Body of pancreas (tissue), 4 donors: Measurements from ENCODE around the gene ACVR2B. TPM values are rescaled to one million over a fixed set of nuclear protein-coding genes. Genes with fewer than 3 reads are reported as not detected.

ENCODE experiments used
- ATAC-seq: fragments of 150-250 bp; one replicate; pipeline ENCODE4 v1.9.1; 2016
- DNase-seq, 4 donors: peaks; one replicate each; pipeline ENCODE4 v3.0.0-alpha.2; 2019
- H3K27ac ChIP-seq, 4 donors: fragments of 200-600 bp; sonication (generic); 1 replicate in 3 of 4; 2 replicates in 1 of 4; pipeline versions ENCODE4 v1.5.1 to v1.6.1; 2016 to 2019; ENCODE audit warnings: mild to moderate bottlenecking in 1 of 4, mixed read lengths in 1 of 4, moderate library complexity in 1 of 4
- H3K27me3 ChIP-seq, 2 donors: fragments of 200-600 bp; sonication (generic); one replicate each; pipeline ENCODE4 v1.6.0; 2016; ENCODE audit warnings: mild to moderate bottlenecking in 1 of 2
- H3K36me3 ChIP-seq, 2 donors: fragments of 200-600 bp; sonication (generic); replicated peaks in 1 of 2; 2 replicates each; pipeline ENCODE4 v1.5.1; 2016; ENCODE audit warnings: low read depth in 2 of 2; ENCODE audit not compliant: insufficient read depth in 1 of 2
- H3K4me1 ChIP-seq: fragments of 200-600 bp; sonication (generic); one replicate; pipeline ENCODE4 v1.6.0; 2016
- H3K4me3 ChIP-seq, 2 donors: fragments of 200-600 bp; sonication (generic); 1 replicate in 1 of 2; 2 replicates in 1 of 2; pipeline ENCODE4 v1.5.1; 2016 to 2019
- H3K9me3 ChIP-seq, 3 donors: fragments of 200-600 bp; sonication (generic); 1 replicate in 2 of 3; 2 replicates in 1 of 3; pipeline ENCODE4 v1.5.1; 2016
- CTCF ChIP-seq, 7 experiments: fragments of 450-650 bp in 4 of 7; fragments of 200-600 bp in 3 of 7; sonication (generic) in 3 of 7; IDR thresholded peaks; one replicate each; pipeline ENCODE4 v1.5.1; 2016 to 2019; ENCODE audit warnings: antibody characterized with exemption in 7 of 7
- POLR2A ChIP-seq, 3 donors: fragments of 450-650 bp; IDR thresholded peaks; one replicate each; pipeline ENCODE4 v1.6.1; 2016; ENCODE audit warnings: antibody characterized with exemption in 3 of 3, mild to moderate bottlenecking in 2 of 3
- WGBS, 2 donors: methylation state at CpG; one replicate each; pipeline ENCODE4 v1.1.5; 2017; 5-methylcytosine and 5-hydroxymethylcytosine counted together
- intact Hi-C: fragments of 100-400 bp; cut with DNase I; formaldehyde crosslinking; loops from one replicate; pipeline ENCODE4 v1.15.1; 2023
- total RNA-seq, 2 donors: library from RNA; depleted of rRNA; stranded (reverse); fragments of >200 nt; gene quantifications; one replicate each; pipeline ENCODE4 v1.1.0, GENCODE V29; 2016

ACVR2B gene
- total RNA-seq, 2 donors from 2014 or later = 7.3 to 18.1 TPM

DNA sequence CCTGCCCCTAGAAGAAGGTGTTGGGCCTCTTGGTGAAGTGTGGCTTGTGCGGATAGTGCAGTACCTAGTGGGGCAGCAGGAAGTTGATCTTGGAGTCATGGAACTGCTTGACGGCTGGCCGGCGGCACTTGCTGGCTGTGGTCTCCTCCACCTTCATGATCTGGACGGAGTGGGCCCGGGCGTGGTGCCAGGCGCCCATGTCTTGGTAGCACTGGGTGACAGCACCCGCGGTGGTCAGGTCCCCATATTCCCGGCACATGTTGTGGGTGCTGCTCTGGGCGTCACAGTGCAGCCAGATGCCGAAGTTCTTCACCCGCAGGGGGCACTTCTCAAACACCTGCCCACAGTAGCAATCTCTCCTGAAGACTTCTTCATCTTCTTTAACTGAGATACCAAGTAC is 73.1 kb downstream of the ACVR2B start:
- H3K9me3 ChIP-seq = no peaks in the 10 kb centered on the region
- no peak overlapping the region for H3K27ac ChIP-seq
- DNase-seq = no peak
- peaks cover 0 to 6% of the 10 kb centered on the region in 2 donors for H3K36me3 ChIP-seq
- WGBS, 2 donors = 93 to 100% methylated on average over 4 to 14 of the region's 14 CpGs
- no peaks in the 10 kb centered on the region for H3K27me3 ChIP-seq
- ATAC-seq = no peak
- intact Hi-C loops = loop anchor here (10.0 kb wide), 1 partner anchor 128 kb away; no protein-coding TSS in a partner anchor
- H3K4me3 ChIP-seq = no peak overlapping the region
- TF ChIP-seq POLR2A (IDR thresholded peaks at IDR 0.05) (no peak), CTCF (IDR thresholded peaks at IDR 0.05) (no peak)
- H3K4me1 ChIP-seq = no peaks in the 10 kb centered on the region

DNA sequence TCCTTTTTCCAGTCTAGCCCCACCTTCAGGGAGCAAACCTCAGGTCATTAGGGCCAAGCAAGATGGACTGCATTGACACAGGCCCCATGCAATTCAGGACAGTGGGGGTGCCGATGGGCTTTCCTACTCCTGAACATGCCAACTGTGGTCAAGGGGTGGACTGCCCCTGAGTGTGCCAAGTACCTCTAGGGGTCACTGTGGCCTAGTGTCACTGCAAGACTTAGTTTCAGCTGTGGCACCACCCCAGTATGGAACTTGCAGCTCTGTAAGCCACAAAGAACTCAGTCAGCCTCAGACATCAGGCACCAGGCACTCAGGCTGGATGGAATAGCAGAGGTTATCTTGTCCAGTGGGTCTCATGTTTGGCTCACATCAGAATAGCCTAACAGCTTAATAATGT is 74.8 kb downstream of the ACVR2B start:
- Histone ChIP-seq H3K27ac (no peak overlapping the region), H3K36me3 (peaks cover 0 to 6% of the 10 kb centered on the region in 2 donors), H3K4me1 (no peaks in the 10 kb centered on the region), H3K4me3 (no peak overlapping the region), H3K27me3 (no peaks in the 10 kb centered on the region), H3K9me3 (no peaks in the 10 kb centered on the region)
- 100% methylated on average over 1 of the region's 1 CpG for WGBS, 2 donors
- intact Hi-C loops = loop anchor here (10.0 kb wide), 1 partner anchor 126 kb away; no protein-coding TSS in a partner anchor
- DNase-seq (no peak), ATAC-seq (no peak)
- TF ChIP-seq POLR2A (IDR thresholded peaks at IDR 0.05) = no peak
- no peak for TF ChIP-seq CTCF (IDR thresholded peaks at IDR 0.05)

GRCh38 chr3:38532529-38532928 is 78.8 kb downstream of the ACVR2B start:
- no peak for TF ChIP-seq POLR2A (IDR thresholded peaks at IDR 0.05)
- TF ChIP-seq CTCF (IDR thresholded peaks at IDR 0.05) = no peak
- no peak for DNase-seq
- no peaks in the 10 kb centered on the region for H3K36me3 ChIP-seq
- H3K4me3 ChIP-seq = no peak overlapping the region
- 72 to 95% methylated on average over 2 to 3 of the region's 3 CpGs for WGBS, 2 donors
- intact Hi-C loops = no loop called here
- ATAC-seq = no peak
- H3K4me1 ChIP-seq = no peaks in the 10 kb centered on the region
- H3K27me3 ChIP-seq = no peaks in the 10 kb centered on the region
- H3K27ac ChIP-seq = no peak overlapping the region
- no peaks in the 10 kb centered on the region for H3K9me3 ChIP-seq

- DNase-seq (no peak), ATAC-seq (no peak)
- no peaks in the 10 kb centered on the region for H3K4me1 ChIP-seq
- H3K36me3 ChIP-seq = no peaks in the 10 kb centered on the region
- H3K27me3 ChIP-seq = no peaks in the 10 kb centered on the region
- H3K4me3 ChIP-seq = no peak overlapping the region
- intact Hi-C loops = no loop called here
- no peaks in the 10 kb centered on the region for H3K9me3 ChIP-seq
- 85 to 91% methylated on average over 13 of the region's 13 CpGs for WGBS, 2 donors
- no peak overlapping the region for H3K27ac ChIP-seq
- TF ChIP-seq POLR2A (IDR thresholded peaks at IDR 0.05) (no peak), CTCF (IDR thresholded peaks at IDR 0.05) (no peak)
Measured at GRCh38 chr3:38533285-38533976, 79.7 kb downstream of the ACVR2B start.

- TF ChIP-seq CTCF (IDR thresholded peaks at IDR 0.05) = no peak
- TF ChIP-seq POLR2A (IDR thresholded peaks at IDR 0.05) = no peak
- Histone ChIP-seq H3K27me3 (no peaks in the 10 kb centered on the region), H3K4me1 (no peaks in the 10 kb centered on the region), H3K36me3 (no peaks in the 10 kb centered on the region), H3K27ac (no peak overlapping the region), H3K4me3 (no peak overlapping the region), H3K9me3 (no peaks in the 10 kb centered on the region)
- no peak for ATAC-seq
- 87 to 100% methylated on average over 2 of the region's 2 CpGs for WGBS, 2 donors
- intact Hi-C loops = no loop called here
- DNase-seq = no peak
Measured at GRCh38 chr3:38534180-38534579, 80.5 kb downstream of the ACVR2B start.
